GM18498 (cell line): Measurements from ENCODE around the gene SUPT20H.

Experiments used
- ATAC-seq: cut with Tn5 transposase; IDR thresholded peaks from one replicate; pipeline ENCODE4 v1.9.1; 2021; ENCODE audit warnings: mild to moderate bottlenecking, moderate library complexity; ENCODE audit not compliant: unreplicated experiment

SUPT20H gene

GRCh38 chr13:37009692-37010091, 49.8 kb downstream of the SUPT20H start:
- ATAC-seq: no peak

- ATAC-seq: no peak
These were observed 57.6 kb downstream of the SUPT20H start for GRCh38 chr13:37001921-37002250.

- ATAC-seq: peak; percentile 71
These were observed 60.3 kb downstream of the SUPT20H start, which contains the start of gene ALG5 for GRCh38 chr13:36999054-36999714. ALG5 (minus strand) TSS chr13:36999340; CDS start chr13:36999300, 40 bp downstream.

- ATAC-seq: no peak
These were observed 60.9 kb downstream of the SUPT20H start for GRCh38 chr13:36998624-36999041.

- no peak for ATAC-seq
These were observed 61.6 kb downstream of the SUPT20H start for GRCh38 chr13:36997716-36998427.

- ATAC-seq: no peak
These were observed 67.1 kb downstream of the SUPT20H start for GRCh38 chr13:36992362-36992761.

GRCh38 chr13:36986462-36987240, 72.8 kb downstream of the SUPT20H start:
- ATAC-seq: no peak

- ATAC-seq: no peak
These were observed 78.2 kb downstream of the SUPT20H start for GRCh38 chr13:36981156-36981743.

- no peak for ATAC-seq
These were observed 80.0 kb downstream of the SUPT20H start for GRCh38 chr13:36979361-36980050.

- ATAC-seq: no peak
These were observed 84.3 kb downstream of the SUPT20H start for GRCh38 chr13:36975172-36975571.

- peak; percentile 87 for ATAC-seq
These were observed 85.7 kb downstream of the SUPT20H start for GRCh38 chr13:36973621-36974295.

GRCh38 chr13:36973009-36973408, 86.5 kb downstream of the SUPT20H start:
- no peak for ATAC-seq

- no peak for ATAC-seq
These were observed 93.1 kb downstream of the SUPT20H start for GRCh38 chr13:36966404-36966803.

- ATAC-seq: no peak
These were observed 93.7 kb downstream of the SUPT20H start for GRCh38 chr13:36965767-36966166.

- ATAC-seq: no peak
These were observed 99.9 kb downstream of the SUPT20H start for GRCh38 chr13:36959456-36960116.
